CD4-positive, alpha-beta T cell treated with Interleukin-6 for 4 hours (primary cell): ENCODE results near the gene MBOAT2.

Source experiments
- DNase-seq: peaks from one replicate; pipeline ENCODE4 v3.0.0-alpha.2; 2020; ENCODE audit warnings: mixed read lengths

The MBOAT2 gene

GRCh38 chr2:8892111-8892510, 111.4 kb downstream of the MBOAT2 start:
- no peak for DNase-seq

GRCh38 chr2:8889978-8890377, 113.5 kb downstream of the MBOAT2 start:
- no peak for DNase-seq

- no peak for DNase-seq
Observed at GRCh38 chr2:8888963-8889362, 114.5 kb downstream of the MBOAT2 start.

GRCh38 chr2:8886876-8887275, 116.6 kb downstream of the MBOAT2 start:
- no peak for DNase-seq

- no peak for DNase-seq
Observed at GRCh38 chr2:8886202-8886518, 117.3 kb downstream of the MBOAT2 start.

GRCh38 chr2:8885449-8886201, 117.9 kb downstream of the MBOAT2 start:
- no peak for DNase-seq

- DNase-seq = no peak
Observed at GRCh38 chr2:8884812-8885211, 118.7 kb downstream of the MBOAT2 start.

- no peak for DNase-seq
Observed at GRCh38 chr2:8882094-8882493, 121.4 kb downstream of the MBOAT2 start.

GRCh38 chr2:8877894-8878293, 125.6 kb downstream of the MBOAT2 start:
- no peak for DNase-seq

- no peak for DNase-seq
Observed at GRCh38 chr2:8877332-8877731, 126.2 kb downstream of the MBOAT2 start.

GRCh38 chr2:8876628-8877027, 126.9 kb downstream of the MBOAT2 start:
- no peak for DNase-seq

GRCh38 chr2:8872821-8873432, 130.6 kb downstream of the MBOAT2 start:
- no peak for DNase-seq

GRCh38 chr2:8870441-8870840, 133.0 kb downstream of the MBOAT2 start:
- no peak for DNase-seq

GRCh38 chr2:8867363-8867762, 136.1 kb downstream of the MBOAT2 start:
- no peak for DNase-seq

GRCh38 chr2:8863331-8863953, 140.0 kb downstream of the MBOAT2 start:
- no peak for DNase-seq

- DNase-seq = no peak
Observed at GRCh38 chr2:8862230-8862629, 141.3 kb downstream of the MBOAT2 start.

- DNase-seq = no peak
Observed at GRCh38 chr2:8861797-8862196, 141.7 kb downstream of the MBOAT2 start.

- DNase-seq = no peak
Observed at GRCh38 chr2:8860239-8860638, 143.2 kb downstream of the MBOAT2 start.

GRCh38 chr2:8858910-8859309, 144.6 kb downstream of the MBOAT2 start:
- no peak for DNase-seq

GRCh38 chr2:8858264-8858663, 145.2 kb downstream of the MBOAT2 start:
- no peak for DNase-seq

GRCh38 chr2:8857709-8858108, 145.8 kb downstream of the MBOAT2 start:
- no peak for DNase-seq

GRCh38 chr2:8856176-8856575, 147.3 kb downstream of the MBOAT2 start:
- no peak for DNase-seq

- DNase-seq = no peak
Observed at GRCh38 chr2:8855010-8855409, 148.5 kb downstream of the MBOAT2 start.

- DNase-seq = no peak
Observed at GRCh38 chr2:8853426-8853825, 150.1 kb downstream of the MBOAT2 start.
